Measurements from ENCODE around the gene UBQLN1.
"Not testable (repeated sequence)": the region's sequence is repeated elsewhere in the genome, so short reads cannot be mapped to it uniquely, and the experiment has no call there.

The UBQLN1 gene

GRCh38 chr9:83707768-83708514 is at the start of gene UBQLN1:
Gene UBQLN1 (minus strand): TSS chr9:83707958. CDS start chr9:83707679, 279 bp downstream.
- DNase-seq = peak; percentile 85

GRCh38 chr9:83754383-83754977 is 46.7 kb upstream of the UBQLN1 start:
- DNase-seq = no peak

GRCh38 chr9:83749706-83750105 is 41.9 kb upstream of the UBQLN1 start:
- no peak for DNase-seq

- no peak for DNase-seq
Measured at GRCh38 chr9:83744206-83744605, 36.4 kb upstream of the UBQLN1 start.

- DNase-seq = no peak
Measured at GRCh38 chr9:83733739-83734138, 26.0 kb upstream of the UBQLN1 start.

- not testable (repeated sequence) for DNase-seq
Measured at GRCh38 chr9:83728591-83729368, 21.0 kb upstream of the UBQLN1 start.

GRCh38 chr9:83724436-83724835 is 16.7 kb upstream of the UBQLN1 start:
- DNase-seq = no peak

GRCh38 chr9:83722726-83723495 is 15.2 kb upstream of the UBQLN1 start:
- DNase-seq = no peak

- DNase-seq = no peak
Measured at GRCh38 chr9:83721509-83721908, 13.8 kb upstream of the UBQLN1 start.

GRCh38 chr9:83715794-83716193 is 8.0 kb upstream of the UBQLN1 start:
- DNase-seq = no peak

- DNase-seq = no peak
Measured at GRCh38 chr9:83715221-83715620, 7.5 kb upstream of the UBQLN1 start.

GRCh38 chr9:83714329-83714728 is 6.6 kb upstream of the UBQLN1 start:
- DNase-seq = no peak

GRCh38 chr9:83708515-83709158 is 879 bp upstream of the UBQLN1 start:
- peak; percentile 30 to 38 for DNase-seq

- DNase-seq = peak; percentile 58 to 63
Measured at GRCh38 chr9:83707518-83707767, 315 bp downstream of the UBQLN1 start.

GRCh38 chr9:83706676-83707517 is 861 bp downstream of the UBQLN1 start:
- DNase-seq = peak; percentile 42 to 53

- not testable (repeated sequence) for DNase-seq
Measured at GRCh38 chr9:83705219-83705651, 2.5 kb downstream of the UBQLN1 start.

- DNase-seq = no peak
Measured at GRCh38 chr9:83701769-83702168, 6.0 kb downstream of the UBQLN1 start.

- DNase-seq = no peak
Measured at GRCh38 chr9:83701286-83701685, 6.5 kb downstream of the UBQLN1 start.

GRCh38 chr9:83699615-83700014 is 8.1 kb downstream of the UBQLN1 start:
- no peak for DNase-seq

GRCh38 chr9:83698976-83699585 is 8.7 kb downstream of the UBQLN1 start:
- DNase-seq = no peak

GRCh38 chr9:83691492-83691891 is 16.3 kb downstream of the UBQLN1 start:
- no peak for DNase-seq
